Activated CD4-positive, alpha-beta T cell treated with anti-CD3 and anti-CD28 coated beads, Interleukin-2, amount 50 U/mL, for 48 hours (primary cell): ENCODE results near the gene MTHFD2L.

ENCODE experiments used
- DNase-seq, 2 experiments: peaks; one replicate each; pipeline ENCODE4 v3.0.0-alpha.2; 2020

MTHFD2L gene

DNA sequence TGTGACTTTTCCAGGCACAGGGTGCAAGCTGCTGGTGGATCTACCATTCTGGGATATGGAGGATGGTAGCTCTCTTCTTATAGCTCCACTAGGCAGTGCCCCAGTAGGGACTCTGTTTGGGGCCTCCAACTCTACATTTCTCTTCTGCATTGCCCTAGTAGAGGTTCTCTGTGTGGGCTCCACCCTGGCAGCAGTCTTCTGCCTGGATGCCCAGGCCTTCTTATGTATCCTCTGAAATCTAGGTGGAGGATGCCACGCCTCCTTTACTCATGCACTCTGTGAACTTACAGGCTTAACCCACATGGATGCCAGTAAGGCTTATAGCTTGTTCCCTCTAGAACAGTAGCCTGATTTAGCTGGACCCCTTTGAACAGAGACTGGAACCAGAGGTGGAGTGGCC lies 186.1 kb downstream of the MTHFD2L start:
- no peak for DNase-seq
